ENCODE data around the gene PAPPA2. TPM values are rescaled to one million over a fixed set of nuclear protein-coding genes. Genes with fewer than 3 reads are reported as not detected.
"Not testable (repeated sequence)": the region's sequence is repeated elsewhere in the genome, so short reads cannot be mapped to it uniquely, and the experiment has no call there.

PAPPA2 gene
- total and polyA plus RNA-seq, 4 experiments from 2014 or later = not detected

GRCh38 chr1:176445402-176445801 lies 17.6 kb upstream of the PAPPA2 start:
- CTCF ChIA-PET (ENCODE audit: partially characterized antibody) = no interaction called here
- Histone ChIP-seq H3K27ac (ENCODE audit: low read depth, low read length) (no peak overlapping the region), H3K27me3 (ENCODE audit: insufficient read depth, low read length) (no peaks in the 10 kb centered on the region), H3K4me3 (ENCODE audit: low read length in 2 of 2) (no peak overlapping the region), H3K4me1 (ENCODE audit: insufficient read depth, low read length) (no peaks in the 10 kb centered on the region), H3K36me3 (ENCODE audit: insufficient read depth, low read length) (no peaks in the 10 kb centered on the region), H3K9me3 (ENCODE audit: control insufficient read depth in 1 of 2, low read length in 2 of 2) (no peaks in the 10 kb centered on the region)
- no peak overlapping the region for H3K4me3 Mint-ChIP-seq
- no peaks in the 10 kb centered on the region for H3K4me1 Mint-ChIP-seq
- intact Hi-C loops (cut with micrococcal nuclease) = no loop called here
- peaks cover 0 to 5% (median 0%) of the 10 kb centered on the region in 8 donors for H3K9me3 Mint-ChIP-seq
- H3K27ac Mint-ChIP-seq = no peak overlapping the region
- no peaks in the 10 kb centered on the region for H3K36me3 Mint-ChIP-seq
- peaks cover 2 to 3% of the 10 kb centered on the region in 2 donors for H3K27me3 Mint-ChIP-seq
- POLR2A ChIA-PET (ENCODE audit: partially characterized antibody) = no interaction called here
- DNase-seq = no peak

GRCh38 chr1:176448340-176448739 lies 14.6 kb upstream of the PAPPA2 start:
- Histone ChIP-seq H3K27ac (ENCODE audit: low read depth, low read length) (no peak overlapping the region), H3K27me3 (ENCODE audit: insufficient read depth, low read length) (no peaks in the 10 kb centered on the region), H3K36me3 (ENCODE audit: insufficient read depth, low read length) (no peaks in the 10 kb centered on the region), H3K4me1 (ENCODE audit: insufficient read depth, low read length) (no peaks in the 10 kb centered on the region), H3K9me3 (ENCODE audit: control insufficient read depth in 1 of 2, low read length in 2 of 2) (no peaks in the 10 kb centered on the region), H3K4me3 (ENCODE audit: low read length in 2 of 2) (no peak overlapping the region)
- Mint-ChIP-seq H3K36me3 (no peaks in the 10 kb centered on the region), H3K27me3 (peaks cover 3 to 5% of the 10 kb centered on the region in 2 donors), H3K27ac (no peak overlapping the region), H3K4me1 (no peaks in the 10 kb centered on the region), H3K4me3 (no peak overlapping the region), H3K9me3 (peaks cover 2 to 22% (median 5%) of the 10 kb centered on the region in 8 donors)
- ChIA-PET CTCF (ENCODE audit: partially characterized antibody) (no interaction called here), POLR2A (ENCODE audit: partially characterized antibody) (no interaction called here)
- intact Hi-C loops (cut with micrococcal nuclease) = no loop called here
- no peak for DNase-seq

GRCh38 chr1:176450526-176450925 lies 12.4 kb upstream of the PAPPA2 start:
- CTCF ChIA-PET (ENCODE audit: partially characterized antibody) = no interaction called here
- Mint-ChIP-seq H3K4me1 (no peaks in the 10 kb centered on the region), H3K4me3 (no peak overlapping the region), H3K36me3 (no peaks in the 10 kb centered on the region), H3K9me3 (peaks cover 2 to 21% (median 5%) of the 10 kb centered on the region in 8 donors), H3K27ac (no peak overlapping the region), H3K27me3 (peaks cover 3 to 5% of the 10 kb centered on the region in 2 donors)
- H3K27ac ChIP-seq (ENCODE audit: low read depth, low read length) = no peak overlapping the region
- H3K9me3 ChIP-seq (ENCODE audit: control insufficient read depth in 1 of 2, low read length in 2 of 2) = no peaks in the 10 kb centered on the region
- H3K36me3 ChIP-seq (ENCODE audit: insufficient read depth, low read length) = no peaks in the 10 kb centered on the region
- H3K4me3 ChIP-seq (ENCODE audit: low read length in 2 of 2) = no peak overlapping the region
- intact Hi-C loops (cut with micrococcal nuclease) = no loop called here
- POLR2A ChIA-PET (ENCODE audit: partially characterized antibody) = no interaction called here
- no peak for DNase-seq
- H3K27me3 ChIP-seq (ENCODE audit: insufficient read depth, low read length) = no peaks in the 10 kb centered on the region
- H3K4me1 ChIP-seq (ENCODE audit: insufficient read depth, low read length) = no peaks in the 10 kb centered on the region

GRCh38 chr1:176451741-176452140 lies 11.2 kb upstream of the PAPPA2 start:
- H3K27ac Mint-ChIP-seq; POLR2A ChIA-PET (ENCODE audit: partially characterized antibody); H3K4me1 ChIP-seq (ENCODE audit: insufficient read depth, low read length); H3K27me3 ChIP-seq (ENCODE audit: insufficient read depth, low read length); H3K27me3 Mint-ChIP-seq; intact Hi-C loops (cut with micrococcal nuclease); H3K36me3 ChIP-seq (ENCODE audit: insufficient read depth, low read length); H3K9me3 ChIP-seq (ENCODE audit: control insufficient read depth in 1 of 2, low read length in 2 of 2); H3K4me3 ChIP-seq (ENCODE audit: low read length in 2 of 2); H3K36me3 Mint-ChIP-seq; H3K27ac ChIP-seq (ENCODE audit: low read depth, low read length); H3K4me3 Mint-ChIP-seq; H3K4me1 Mint-ChIP-seq; CTCF ChIA-PET (ENCODE audit: partially characterized antibody); DNase-seq: not testable (repeated sequence)
- H3K9me3 Mint-ChIP-seq = peaks cover 2 to 17% (median 5%) of the 10 kb centered on the region in 8 donors

GRCh38 chr1:176456795-176457194 lies 6.2 kb upstream of the PAPPA2 start:
- POLR2A ChIA-PET (ENCODE audit: partially characterized antibody) = no interaction called here

DNA sequence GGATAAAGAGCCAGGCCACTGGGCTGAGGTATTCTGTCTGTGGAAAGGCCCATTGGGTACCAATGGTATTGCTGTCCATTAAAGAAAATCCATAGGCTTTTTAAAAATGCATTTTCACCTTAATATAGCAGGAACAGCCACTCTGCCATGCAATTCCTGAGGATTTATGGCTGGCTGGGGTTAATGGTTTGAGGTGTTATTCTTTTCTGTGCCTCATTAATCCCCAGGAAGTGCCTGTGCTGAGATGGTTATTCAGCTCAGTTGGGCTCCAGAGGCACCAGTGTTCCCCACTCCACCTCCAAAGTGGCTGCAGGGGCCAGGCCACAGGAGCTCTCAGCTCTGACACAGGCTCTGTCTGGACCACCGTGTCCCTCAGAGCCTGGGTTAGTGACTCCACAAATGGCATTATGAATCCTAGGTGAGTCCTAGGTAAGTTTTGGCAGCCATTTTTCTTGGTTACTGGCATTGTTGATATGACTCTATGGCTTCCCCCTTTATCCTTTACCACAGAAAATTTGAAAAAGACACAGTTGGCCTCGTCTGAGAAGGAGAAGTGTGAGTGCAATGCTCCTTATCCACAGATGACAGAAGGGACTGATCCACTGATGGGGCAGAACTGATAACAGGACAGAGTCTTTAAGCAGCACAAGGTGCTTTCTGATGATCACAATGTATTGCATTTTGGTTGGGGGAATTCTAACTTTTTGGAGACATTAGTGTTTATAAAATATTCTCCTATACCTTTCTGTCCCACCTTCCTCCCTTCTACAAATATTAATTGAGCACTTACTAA lies 2.2 kb upstream of the PAPPA2 start:
- H3K4me3 Mint-ChIP-seq = no peak overlapping the region
- POLR2A ChIA-PET (ENCODE audit: partially characterized antibody) = no interaction called here
- CTCF ChIA-PET (ENCODE audit: partially characterized antibody) = no interaction called here
- no peaks in the 10 kb centered on the region for H3K27me3 Mint-ChIP-seq
- Histone ChIP-seq H3K4me1 (ENCODE audit: insufficient read depth, low read length) (no peaks in the 10 kb centered on the region), H3K4me3 (ENCODE audit: low read length in 2 of 2) (no peak overlapping the region), H3K27ac (ENCODE audit: low read depth, low read length) (no peak overlapping the region), H3K36me3 (ENCODE audit: insufficient read depth, low read length) (no peaks in the 10 kb centered on the region), H3K27me3 (ENCODE audit: insufficient read depth, low read length) (no peaks in the 10 kb centered on the region), H3K9me3 (ENCODE audit: control insufficient read depth in 1 of 2, low read length in 2 of 2) (no peaks in the 10 kb centered on the region)
- intact Hi-C loops (cut with micrococcal nuclease) = no loop called here
- H3K4me1 Mint-ChIP-seq = no peaks in the 10 kb centered on the region
- H3K36me3 Mint-ChIP-seq = no peaks in the 10 kb centered on the region
- H3K27ac Mint-ChIP-seq = no peak overlapping the region
- DNase-seq = no peak
- peaks cover 0 to 5% (median 0%) of the 10 kb centered on the region in 8 donors for H3K9me3 Mint-ChIP-seq

More at GRCh38 chr1:176456795-176457194, 6.2 kb upstream of the PAPPA2 start:
- CTCF ChIA-PET (ENCODE audit: partially characterized antibody) = no interaction called here
- intact Hi-C loops (cut with micrococcal nuclease) = no loop called here
- H3K27me3 ChIP-seq (ENCODE audit: insufficient read depth, low read length) = no peaks in the 10 kb centered on the region
- Mint-ChIP-seq H3K9me3 (peaks cover 0 to 14% (median 5%) of the 10 kb centered on the region in 8 donors), H3K27me3 (peaks cover 0 to 3% of the 10 kb centered on the region in 2 donors), H3K4me3 (no peak overlapping the region), H3K4me1 (no peaks in the 10 kb centered on the region), H3K36me3 (no peaks in the 10 kb centered on the region), H3K27ac (no peak overlapping the region)
- H3K4me1 ChIP-seq (ENCODE audit: insufficient read depth, low read length) = no peaks in the 10 kb centered on the region
- DNase-seq = no peak
- H3K27ac ChIP-seq (ENCODE audit: low read depth, low read length) = no peak overlapping the region
- H3K9me3 ChIP-seq (ENCODE audit: control insufficient read depth in 1 of 2, low read length in 2 of 2) = no peaks in the 10 kb centered on the region
- H3K4me3 ChIP-seq (ENCODE audit: low read length in 2 of 2) = no peak overlapping the region
- H3K36me3 ChIP-seq (ENCODE audit: insufficient read depth, low read length) = no peaks in the 10 kb centered on the region

- Mint-ChIP-seq H3K4me3 (no peak overlapping the region), H3K4me1 (no peaks in the 10 kb centered on the region), H3K9me3 (peaks cover 0 to 5% (median 0%) of the 10 kb centered on the region in 8 donors), H3K36me3 (no peaks in the 10 kb centered on the region), H3K27ac (no peak overlapping the region), H3K27me3 (no peaks in the 10 kb centered on the region)
- Histone ChIP-seq H3K27me3 (ENCODE audit: insufficient read depth, low read length) (no peaks in the 10 kb centered on the region), H3K9me3 (ENCODE audit: control insufficient read depth in 1 of 2, low read length in 2 of 2) (no peaks in the 10 kb centered on the region), H3K4me1 (ENCODE audit: insufficient read depth, low read length) (no peaks in the 10 kb centered on the region), H3K36me3 (ENCODE audit: insufficient read depth, low read length) (no peaks in the 10 kb centered on the region), H3K27ac (ENCODE audit: low read depth, low read length) (no peak overlapping the region), H3K4me3 (ENCODE audit: low read length in 2 of 2) (no peak overlapping the region)
- ChIA-PET CTCF (ENCODE audit: partially characterized antibody) (no interaction called here), POLR2A (ENCODE audit: partially characterized antibody) (no interaction called here)
- intact Hi-C loops (cut with micrococcal nuclease) = no loop called here
- no peak for DNase-seq
Measured at GRCh38 chr1:176461576-176461975, 1.4 kb upstream of the PAPPA2 start.

Data from CD4-positive, alpha-beta memory T cell (primary cell).